Muscle layer of duodenum (tissue), 2 donors: Measurements from ENCODE around the gene TRIM3.

ENCODE experiments used
- H3K27ac ChIP-seq: one replicate; pipeline ENCODE4 v1.7.0; 2013; ENCODE audit warnings: mild to moderate bottlenecking, low read length
- H3K27me3 ChIP-seq: one replicate; pipeline ENCODE4 v1.7.0; 2013; ENCODE audit warnings: low read depth, mild to moderate bottlenecking, control low read depth, low read length
- H3K36me3 ChIP-seq, 2 donors: one replicate each; pipeline ENCODE4 v1.7.0; 2013; ENCODE audit warnings: low read length in 2 of 2, control low read depth in 1 of 2, mild to moderate bottlenecking in 1 of 2; ENCODE audit not compliant: insufficient read depth in 2 of 2, control insufficient read depth in 1 of 2
- H3K4me1 ChIP-seq, 2 donors: one replicate each; pipeline ENCODE4 v1.7.0; 2013; ENCODE audit warnings: low read length in 2 of 2, mild to moderate bottlenecking in 2 of 2, control low read depth in 1 of 2, moderate library complexity in 1 of 2; ENCODE audit not compliant: insufficient read depth in 2 of 2, control insufficient read depth in 1 of 2
- H3K4me3 ChIP-seq, 2 donors: one replicate each; pipeline ENCODE4 v1.7.0; 2013; ENCODE audit warnings: low read length in 2 of 2, low read depth in 1 of 2, mild to moderate bottlenecking in 1 of 2
- H3K9me3 ChIP-seq, 2 donors: one replicate each; pipeline ENCODE4 v1.7.0; 2013; ENCODE audit warnings: low read length in 2 of 2, control low read depth in 1 of 2, mild to moderate bottlenecking in 1 of 2; ENCODE audit not compliant: control insufficient read depth in 1 of 2
- donor health status: healthy.

Gene TRIM3

GRCh38 chr11:6489306-6489705 is 15.6 kb upstream of the TRIM3 start:
- no peaks in the 10 kb centered on the region for H3K27me3 ChIP-seq
- H3K36me3 ChIP-seq, result peaks cover 34 to 41% of the 10 kb centered on the region in 2 donors

DNA sequence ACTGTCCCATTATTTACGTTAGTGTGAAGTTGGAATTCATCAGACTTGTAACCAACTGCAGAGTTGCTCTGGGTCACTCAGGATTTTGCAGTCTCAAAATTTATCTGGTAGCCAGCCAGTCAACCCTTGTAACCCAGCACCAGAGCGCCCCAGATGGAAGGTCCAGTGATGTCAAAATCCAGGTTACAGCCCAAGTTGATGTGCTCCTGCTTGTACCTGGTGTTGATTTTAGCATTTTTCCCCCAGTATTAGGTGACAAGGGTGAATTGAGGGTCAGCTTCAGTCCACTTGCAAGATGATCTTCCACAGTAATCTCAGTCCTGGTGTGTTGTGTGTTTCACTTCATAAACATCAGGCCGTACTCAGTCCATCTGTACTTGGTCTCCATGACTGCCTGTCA is 15.1 kb upstream of the TRIM3 start:
- Histone ChIP-seq H3K4me1 (no peaks in the 10 kb centered on the region), H3K36me3 (peaks cover 34 to 43% of the 10 kb centered on the region in 2 donors), H3K27me3 (no peaks in the 10 kb centered on the region), H3K4me3 (no peak overlapping the region), H3K27ac (no peak overlapping the region), H3K9me3 (no peaks in the 10 kb centered on the region)

More at GRCh38 chr11:6489306-6489705, 15.6 kb upstream of the TRIM3 start:
- Histone ChIP-seq H3K9me3 (no peaks in the 10 kb centered on the region), H3K4me1 (no peaks in the 10 kb centered on the region), H3K4me3 (no peak overlapping the region), H3K27ac (no peak overlapping the region)

GRCh38 chr11:6488342-6488741 is 14.6 kb upstream of the TRIM3 start:
- peaks cover 36 to 43% of the 10 kb centered on the region in 2 donors for H3K36me3 ChIP-seq
- no peak overlapping the region for H3K4me3 ChIP-seq
- no peaks in the 10 kb centered on the region for H3K9me3 ChIP-seq
- H3K27ac ChIP-seq, result no peak overlapping the region
- H3K27me3 ChIP-seq, result no peaks in the 10 kb centered on the region
- H3K4me1 ChIP-seq, result peaks cover 0 to 2% of the 10 kb centered on the region in 2 donors

DNA sequence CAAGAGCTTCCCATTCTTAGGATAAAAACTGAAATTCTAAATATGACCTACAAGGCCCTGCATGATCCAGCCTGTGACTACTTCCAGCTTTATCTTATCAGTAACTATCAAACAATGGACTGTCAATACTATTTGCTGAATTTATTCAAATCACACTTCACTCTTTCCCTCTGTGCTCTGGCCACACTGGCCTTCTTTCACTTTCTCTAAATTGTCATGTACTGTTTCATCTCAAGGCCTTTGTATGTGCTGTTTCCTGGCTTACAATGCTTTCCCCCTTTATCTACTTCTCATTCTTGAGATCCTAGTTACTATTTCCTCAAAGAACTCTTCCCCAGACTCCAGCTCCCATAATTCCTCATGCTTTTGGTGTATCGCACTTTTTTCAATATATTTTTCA is 13.2 kb upstream of the TRIM3 start:
- Histone ChIP-seq H3K4me3 (no peak overlapping the region), H3K27me3 (no peaks in the 10 kb centered on the region), H3K4me1 (peaks cover 8 to 16% of the 10 kb centered on the region in 2 donors), H3K27ac (no peak overlapping the region), H3K36me3 (peaks cover 34 to 43% of the 10 kb centered on the region in 2 donors), H3K9me3 (no peaks in the 10 kb centered on the region)

GRCh38 chr11:6486256-6486655 is 12.5 kb upstream of the TRIM3 start:
- H3K9me3 ChIP-seq, result no peaks in the 10 kb centered on the region
- no peak overlapping the region for H3K4me3 ChIP-seq
- H3K27ac ChIP-seq, result no peak overlapping the region
- no peaks in the 10 kb centered on the region for H3K27me3 ChIP-seq
- H3K36me3 ChIP-seq, result peaks cover 34 to 46% of the 10 kb centered on the region in 2 donors
- H3K4me1 ChIP-seq, result peaks cover 8 to 17% of the 10 kb centered on the region in 2 donors

DNA sequence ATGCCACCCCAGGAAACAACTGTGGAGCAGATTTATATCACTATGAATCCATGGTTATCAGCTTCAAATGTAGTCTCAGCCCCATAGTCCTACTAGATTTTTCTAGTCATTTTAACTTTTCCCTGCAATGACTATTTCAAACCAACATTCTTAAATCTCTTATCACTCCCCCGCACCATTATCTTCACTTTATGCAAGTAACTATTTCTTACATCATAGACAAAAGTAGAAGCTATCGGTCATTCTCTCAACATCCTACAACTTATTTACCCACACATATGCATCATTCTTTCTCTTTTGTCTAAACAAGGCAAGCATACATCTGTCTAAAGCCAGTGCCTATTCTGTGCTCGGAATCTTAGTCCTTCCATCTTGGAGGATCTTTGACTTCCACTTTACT is 11.9 kb upstream of the TRIM3 start:
- Histone ChIP-seq H3K4me1 (peaks cover 8 to 17% of the 10 kb centered on the region in 2 donors), H3K27ac (no peak overlapping the region), H3K9me3 (no peaks in the 10 kb centered on the region), H3K27me3 (no peaks in the 10 kb centered on the region), H3K4me3 (no peak overlapping the region), H3K36me3 (peaks cover 34 to 46% of the 10 kb centered on the region in 2 donors)

DNA sequence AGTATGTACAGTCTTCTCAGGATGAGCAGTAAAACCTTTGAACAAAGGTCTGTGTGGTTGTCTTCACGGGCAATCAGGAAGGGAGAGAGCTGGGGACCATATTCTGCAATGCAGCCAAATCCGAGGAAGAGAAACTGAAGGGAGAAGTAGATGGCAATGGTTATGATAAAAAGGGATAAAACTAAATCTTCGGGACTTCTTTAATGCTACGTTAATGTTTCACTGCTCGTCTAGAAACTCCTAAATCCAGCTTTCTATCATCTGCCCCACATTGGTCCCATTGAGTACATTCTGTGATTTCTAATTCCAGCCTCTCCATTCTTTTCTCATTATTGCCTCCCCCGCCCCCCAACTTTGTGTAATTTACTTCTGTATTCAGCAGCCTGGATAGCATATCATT is 9.3 kb upstream of the TRIM3 start:
- Histone ChIP-seq H3K36me3 (peaks cover 45 to 53% of the 10 kb centered on the region in 2 donors), H3K4me1 (peaks cover 8 to 30% of the 10 kb centered on the region in 2 donors), H3K27me3 (no peaks in the 10 kb centered on the region), H3K27ac (peak overlapping the region; percentile 96), H3K9me3 (no peaks in the 10 kb centered on the region), H3K4me3 (peak overlapping the region in 1 of 2 donors; percentile 93)

DNA sequence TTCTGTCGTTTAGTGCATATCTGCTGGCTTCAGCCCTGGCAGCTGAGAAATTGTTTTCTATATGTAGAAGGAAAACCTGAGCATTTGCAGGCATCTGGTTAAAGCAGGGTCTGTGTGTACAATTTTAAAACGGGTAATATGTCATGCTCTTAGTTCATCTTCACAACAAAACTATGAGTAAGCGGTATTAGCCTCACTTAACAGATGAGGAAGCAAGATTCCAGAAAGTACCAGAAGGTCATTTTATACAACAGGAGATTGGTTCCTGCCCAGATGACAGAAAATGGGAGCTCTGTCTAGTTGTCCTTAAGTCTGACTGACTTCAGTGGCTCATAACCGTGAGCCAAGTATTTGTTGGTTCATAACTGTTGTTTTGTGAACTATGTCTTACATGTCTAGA is 8.7 kb upstream of the TRIM3 start:
- Histone ChIP-seq H3K27ac (peak overlapping the region; percentile 96), H3K9me3 (no peaks in the 10 kb centered on the region), H3K36me3 (peaks cover 48 to 53% of the 10 kb centered on the region in 2 donors), H3K4me1 (peaks cover 8 to 30% of the 10 kb centered on the region in 2 donors), H3K4me3 (peak overlapping the region; percentile 78 to 93), H3K27me3 (no peaks in the 10 kb centered on the region)

- peaks cover 53 to 56% of the 10 kb centered on the region in 2 donors for H3K36me3 ChIP-seq
- H3K27ac ChIP-seq, result peak overlapping the region; percentile 96
- H3K9me3 ChIP-seq, result no peaks in the 10 kb centered on the region
- no peaks in the 10 kb centered on the region for H3K27me3 ChIP-seq
- H3K4me1 ChIP-seq, result peaks cover 8 to 30% of the 10 kb centered on the region in 2 donors
- peak overlapping the region; percentile 78 to 93 for H3K4me3 ChIP-seq
Measured at GRCh38 chr11:6481924-6482275, 8.2 kb upstream of the TRIM3 start.

DNA sequence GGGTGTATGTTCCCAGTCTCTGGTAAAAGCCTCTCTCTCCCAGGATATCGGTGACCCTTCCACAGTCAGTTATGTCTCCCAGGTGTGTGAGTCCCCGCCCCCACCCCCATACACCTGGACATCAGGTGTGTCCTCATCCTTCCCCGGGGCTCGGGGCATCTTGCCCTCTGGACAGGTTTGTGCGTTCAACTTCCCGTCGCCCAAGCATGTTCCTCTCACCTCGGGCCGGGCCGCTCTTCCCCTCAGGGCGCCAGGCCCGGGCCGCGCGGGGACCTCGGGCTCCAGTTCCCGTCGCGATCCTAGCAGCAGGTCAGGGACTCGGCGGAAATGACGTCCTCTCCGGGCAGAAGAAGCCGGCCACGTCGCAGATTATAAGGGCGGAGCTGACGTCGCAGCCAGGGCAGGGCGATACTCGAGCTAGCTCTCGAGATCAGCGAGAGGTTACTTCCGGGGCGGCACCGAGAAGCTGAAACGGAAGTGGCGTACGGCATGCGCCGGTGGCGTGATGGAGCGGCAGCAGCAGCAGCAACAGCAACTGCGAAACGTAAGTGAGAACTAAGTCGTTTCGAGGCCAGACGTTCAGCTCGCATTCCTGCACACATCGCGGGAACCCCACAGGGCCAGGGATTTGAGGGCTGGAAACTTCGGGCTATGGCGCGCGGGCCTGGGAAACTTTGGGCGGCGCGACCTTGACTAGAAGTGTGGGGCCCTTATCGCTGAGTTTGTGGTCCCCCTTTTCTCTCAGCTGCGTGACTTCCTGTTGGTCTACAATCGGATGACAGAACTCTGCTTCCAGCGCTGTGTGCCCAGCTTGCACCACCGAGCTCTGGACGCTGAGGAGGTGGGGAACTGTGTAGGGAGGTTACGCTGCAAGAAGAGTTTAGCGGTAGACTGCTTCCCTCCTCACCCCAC is 7.5 kb upstream of the TRIM3 start, which contains the start of the genes ARFIP2 and TIMM10B:
Gene ARFIP2, minus strand, starts transcription at position 320 of the 912 bp plus-strand sequence. CDS start 910 bp downstream, outside the sequence.
Gene TIMM10B, plus strand, starts transcription at position 490 of the 912 bp plus-strand sequence. Its CDS starts 16 bp downstream, at position 506.
- Histone ChIP-seq H3K27me3 (no peaks in the 10 kb centered on the region), H3K4me3 (peak within 1 kb of the TSS; percentile 78 to 93), H3K4me1 (peaks cover 8 to 30% of the 10 kb centered on the region in 2 donors), H3K36me3 (peaks cover 52 to 53% of the 10 kb centered on the region in 2 donors), H3K27ac (peak within 1 kb of the TSS; percentile 96), H3K9me3 (no peaks in the 10 kb centered on the region)

GRCh38 chr11:6480299-6480914 is 6.7 kb upstream of the TRIM3 start:
- H3K27me3 ChIP-seq, result no peaks in the 10 kb centered on the region
- peak overlapping the region; percentile 78 to 93 for H3K4me3 ChIP-seq
- H3K27ac ChIP-seq, result peak overlapping the region; percentile 96
- peaks cover 8 to 31% of the 10 kb centered on the region in 2 donors for H3K4me1 ChIP-seq
- no peaks in the 10 kb centered on the region for H3K9me3 ChIP-seq
- H3K36me3 ChIP-seq, result peaks cover 44 to 46% of the 10 kb centered on the region in 2 donors
